GM19099 (cell line): ENCODE results near the gene SLX9.

Experiments used
- POLR2A ChIP-seq: IDR thresholded peaks from 3 replicates; pipeline ENCODE4 v1.6.1; 2011; ENCODE audit warnings: low read depth; ENCODE audit not compliant: insufficient read length; ENCODE audit errors: extremely low read depth

Gene SLX9

GRCh38 chr21:45004481-45005247 is 64.8 kb downstream of the SLX9 start:
- TF ChIP-seq POLR2A, result no peak

DNA sequence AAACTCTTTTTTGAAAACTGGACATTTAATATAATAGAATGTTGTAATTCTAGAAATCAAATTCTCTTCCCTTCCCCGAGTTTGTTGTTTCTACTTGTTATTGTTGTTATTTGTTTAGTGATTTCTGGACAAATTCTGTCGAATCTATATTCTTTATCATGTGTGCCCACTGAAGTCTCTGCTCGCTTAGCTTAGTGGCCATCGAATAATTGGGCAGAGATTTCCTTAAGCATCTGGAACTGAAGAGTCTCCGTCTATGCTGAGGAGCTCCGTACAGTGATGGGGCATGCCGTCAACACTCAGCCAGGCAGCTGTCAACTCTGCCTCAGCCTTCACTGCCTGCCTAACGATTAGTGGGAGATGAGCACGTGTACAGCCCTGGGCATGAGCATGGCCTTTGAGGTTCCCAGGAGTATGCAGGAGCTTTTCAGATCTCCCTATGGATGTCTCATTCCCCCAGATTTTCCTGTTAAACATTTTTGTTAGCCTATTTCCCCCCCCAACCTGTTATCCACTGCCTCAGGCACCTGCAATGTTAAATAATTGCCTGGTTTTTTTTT is 66.8 kb downstream of the SLX9 start:
- no peak for TF ChIP-seq POLR2A

DNA sequence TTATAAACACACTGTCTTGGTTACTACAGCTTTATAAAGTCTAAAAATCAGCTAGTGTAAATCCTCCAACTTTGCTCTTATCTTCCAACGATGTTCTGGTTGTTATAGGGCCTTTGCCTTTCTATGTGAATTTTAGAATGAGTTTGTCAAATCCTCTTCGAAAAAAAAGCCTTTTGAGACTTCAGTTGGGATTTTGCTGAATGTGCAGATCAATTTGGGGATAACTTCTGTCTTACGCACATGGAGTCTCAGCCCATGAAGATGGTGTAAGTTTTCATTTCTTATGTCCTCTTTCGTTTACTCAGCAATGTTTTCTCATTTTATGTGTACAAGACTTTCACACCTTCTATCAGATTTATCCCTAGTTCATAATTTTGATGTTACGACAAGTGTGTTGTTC is 69.8 kb downstream of the SLX9 start:
- no peak for TF ChIP-seq POLR2A

DNA sequence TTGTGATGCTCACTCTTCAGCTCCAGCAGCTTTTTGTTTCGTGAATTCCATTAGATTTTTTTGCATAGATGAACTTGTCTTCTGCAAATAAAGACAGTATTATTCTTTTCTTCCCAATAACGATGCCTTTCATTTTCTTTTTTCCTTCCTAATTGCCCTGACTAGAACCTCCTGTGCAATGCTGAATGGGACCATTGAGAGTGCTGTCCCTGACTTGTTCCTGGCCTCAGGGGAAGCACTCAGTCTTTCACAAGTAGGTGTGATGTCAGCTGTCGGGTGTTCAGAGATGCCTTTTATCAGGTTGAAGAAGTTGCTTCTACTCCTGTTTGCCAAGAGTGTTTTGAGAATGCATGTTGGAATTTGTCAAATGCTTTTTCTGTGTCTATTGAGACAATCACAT is 70.3 kb downstream of the SLX9 start:
- no peak for TF ChIP-seq POLR2A

DNA sequence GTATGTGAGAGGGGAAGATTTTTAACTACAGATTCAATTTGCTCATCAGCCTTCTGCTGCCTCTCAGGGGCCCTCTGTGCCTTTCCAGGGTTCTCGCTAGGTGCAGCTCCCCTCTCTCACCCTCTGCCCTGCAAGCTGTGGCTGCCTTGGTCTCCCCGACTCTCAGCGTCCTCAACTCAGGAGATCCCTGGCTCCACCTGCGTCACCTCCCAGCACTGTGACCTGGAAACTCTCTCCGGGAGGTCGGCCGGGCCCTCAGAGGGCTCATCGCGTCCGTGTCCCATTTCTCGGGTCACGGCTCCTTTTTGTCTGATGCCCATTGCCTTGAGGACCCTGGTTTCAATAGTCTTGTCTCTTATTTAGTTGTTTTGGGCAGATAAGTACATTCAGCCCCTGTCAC is 71.0 kb downstream of the SLX9 start:
- TF ChIP-seq POLR2A, result no peak

GRCh38 chr21:45011426-45011825 is 71.6 kb downstream of the SLX9 start:
- no peak for TF ChIP-seq POLR2A

DNA sequence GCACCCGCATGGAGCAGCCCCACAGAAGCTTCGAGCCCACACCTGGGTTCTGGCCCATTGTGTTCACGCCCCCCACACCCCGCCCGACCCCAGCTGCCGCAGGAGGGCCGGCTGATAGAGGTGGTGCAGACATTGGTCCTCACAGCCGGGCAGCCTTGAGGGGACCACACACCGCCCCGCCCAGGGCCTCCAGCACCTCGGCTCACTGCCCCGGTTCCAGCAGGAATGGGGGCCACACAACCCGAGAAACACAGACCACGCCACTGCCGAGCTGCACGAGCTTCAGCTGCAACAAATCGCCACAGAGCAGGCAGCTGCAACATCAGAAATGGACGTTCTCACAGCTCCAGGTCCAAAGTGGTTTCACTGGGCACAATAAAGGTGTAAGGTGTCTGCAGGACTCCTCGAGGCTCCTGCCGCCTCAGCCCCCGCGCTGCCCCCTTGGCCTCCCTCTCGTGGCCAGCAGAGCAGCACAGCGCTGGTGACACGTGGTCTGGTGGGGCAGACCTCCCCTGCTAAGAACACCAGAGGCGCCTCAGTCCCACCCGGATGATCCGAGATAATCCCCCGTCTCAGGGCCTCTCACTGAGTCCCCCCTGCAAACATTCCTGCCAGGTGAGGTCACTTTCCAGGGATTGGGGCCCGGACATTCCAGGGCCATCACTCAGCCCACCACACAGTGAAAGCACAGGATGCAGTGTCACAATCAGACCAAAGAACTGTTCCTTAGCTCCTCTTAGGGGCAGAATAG is 72.3 kb downstream of the SLX9 start:
- no peak for TF ChIP-seq POLR2A

- TF ChIP-seq POLR2A, result no peak
These were observed 72.9 kb downstream of the SLX9 start for GRCh38 chr21:45012662-45013259.

GRCh38 chr21:45013260-45013841 is 73.5 kb downstream of the SLX9 start:
- no peak for TF ChIP-seq POLR2A

DNA sequence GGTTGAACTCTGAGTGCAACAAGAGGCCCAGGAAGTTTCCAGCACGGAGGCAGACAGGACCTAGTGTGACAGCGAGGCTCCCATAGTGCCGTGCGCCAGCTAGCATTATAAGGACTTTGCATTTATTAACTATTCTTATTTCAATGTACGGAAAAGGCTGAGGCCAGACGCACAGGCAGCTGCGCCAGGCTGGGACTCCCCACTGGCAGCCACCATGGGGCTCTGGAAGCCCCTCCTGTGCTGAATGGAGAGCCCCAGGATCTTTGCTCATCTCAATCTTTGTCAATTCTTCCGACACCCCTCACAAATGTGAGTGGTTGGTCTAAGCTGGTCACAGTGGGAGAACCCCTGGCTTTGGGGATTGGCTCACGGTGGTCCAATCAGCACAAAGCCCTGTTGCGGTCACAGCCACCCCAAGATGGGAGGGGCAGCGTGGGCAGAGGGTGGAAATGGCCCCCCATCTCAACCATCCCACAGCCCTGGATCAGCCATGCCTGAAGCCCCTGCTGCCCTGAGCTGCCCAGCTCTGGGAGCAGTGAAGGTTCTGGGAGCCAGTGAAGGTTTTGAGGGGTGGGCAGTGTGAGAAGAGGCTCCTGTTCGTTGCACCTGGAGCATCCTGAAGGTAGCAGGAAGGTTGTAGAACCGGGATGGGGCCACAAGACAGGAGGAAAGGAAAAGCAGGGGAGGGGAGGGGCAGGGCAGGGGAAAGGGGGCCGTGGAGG is 75.1 kb downstream of the SLX9 start:
- TF ChIP-seq POLR2A, result no peak

DNA sequence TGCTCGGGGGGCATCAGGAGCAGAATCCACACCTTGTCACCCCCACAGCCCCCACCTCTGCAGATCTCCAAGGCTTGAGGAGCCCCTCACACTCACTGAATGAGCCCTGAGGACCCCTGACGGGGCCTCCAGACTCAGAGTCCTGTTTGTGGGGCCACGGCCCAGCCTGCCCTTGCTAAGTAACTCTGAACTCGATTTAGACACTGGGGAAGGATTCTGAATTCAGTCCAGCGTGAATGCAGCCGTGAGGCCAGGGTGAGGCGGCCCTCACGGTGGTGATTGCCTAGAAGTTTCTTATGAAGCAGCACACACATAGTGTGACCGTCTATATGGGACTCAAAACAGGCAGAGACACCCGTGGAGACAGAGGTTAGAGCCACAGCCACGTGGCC is 75.6 kb downstream of the SLX9 start:
- TF ChIP-seq POLR2A, result no peak

- TF ChIP-seq POLR2A, result no peak
These were observed 76.2 kb downstream of the SLX9 start for GRCh38 chr21:45016031-45016405.

- no peak for TF ChIP-seq POLR2A
These were observed 76.7 kb downstream of the SLX9 start for GRCh38 chr21:45016406-45017038.
